HG03066 (cell line): ENCODE results near the gene ERBB4.

Source experiments
- ATAC-seq: cut with Tn5 transposase; IDR thresholded peaks from one replicate; pipeline ENCODE4 v1.9.1; 2021; ENCODE audit warnings: low read depth; ENCODE audit not compliant: unreplicated experiment

Gene ERBB4

DNA sequence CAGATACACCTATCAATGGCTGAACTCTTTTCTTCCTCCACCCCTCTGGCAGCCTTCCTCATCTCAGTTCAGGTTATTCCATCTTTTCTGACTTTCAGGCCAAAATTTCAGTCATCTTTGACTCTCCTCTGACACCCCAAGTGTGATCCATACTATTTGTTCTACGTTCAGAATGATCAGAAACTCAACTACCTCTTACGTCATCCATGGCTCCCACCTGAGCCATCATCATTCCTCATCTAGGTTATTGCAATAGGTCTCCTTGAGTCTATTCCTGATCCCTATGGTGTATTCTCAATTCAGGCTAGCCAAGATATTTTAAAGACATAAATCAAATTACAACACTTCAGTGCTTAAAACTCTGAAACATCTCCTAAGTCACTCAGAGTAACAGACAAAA lies 589.7 kb downstream of the ERBB4 start:
- ATAC-seq: no peak

- no peak for ATAC-seq
These were observed 591.6 kb downstream of the ERBB4 start for GRCh38 chr2:211946960-211947359.

DNA sequence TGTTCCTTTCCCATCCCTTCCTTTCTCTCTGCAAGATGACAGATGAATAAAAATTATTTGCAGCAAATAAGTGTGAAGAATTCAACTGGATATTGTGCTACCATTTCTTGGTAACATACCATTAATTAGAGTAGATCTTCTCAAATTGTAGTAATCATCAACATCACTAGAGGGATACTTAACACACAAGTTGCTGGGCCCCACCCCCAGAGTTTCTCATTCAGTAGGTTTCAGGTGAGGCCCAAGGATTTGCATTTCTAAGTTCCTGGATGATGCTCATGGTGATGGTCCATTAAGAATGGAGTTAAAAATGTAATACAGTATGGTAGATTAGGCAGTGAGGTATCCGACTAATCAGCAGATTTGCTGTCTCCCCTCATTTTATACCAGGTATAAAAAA lies 594.0 kb downstream of the ERBB4 start:
- no peak for ATAC-seq

DNA sequence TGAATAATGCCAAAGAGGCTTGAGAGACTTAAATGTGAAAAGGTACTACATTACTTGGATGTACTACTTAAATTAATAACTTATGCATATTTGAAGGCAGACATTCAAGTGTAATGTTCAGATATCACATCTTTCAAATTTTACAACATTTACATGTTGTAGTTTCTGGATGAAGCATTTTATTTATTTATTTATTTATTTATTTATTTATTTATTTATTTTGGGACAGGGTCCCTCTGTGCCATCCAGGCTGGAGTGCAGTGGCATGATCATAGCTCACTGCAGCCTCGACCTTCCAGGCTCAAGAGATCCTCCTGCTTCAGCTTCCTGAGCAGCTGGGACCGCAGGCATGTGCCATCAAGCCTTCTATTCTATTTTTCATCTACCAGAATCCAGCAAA lies 596.4 kb downstream of the ERBB4 start:
- ATAC-seq: no peak

DNA sequence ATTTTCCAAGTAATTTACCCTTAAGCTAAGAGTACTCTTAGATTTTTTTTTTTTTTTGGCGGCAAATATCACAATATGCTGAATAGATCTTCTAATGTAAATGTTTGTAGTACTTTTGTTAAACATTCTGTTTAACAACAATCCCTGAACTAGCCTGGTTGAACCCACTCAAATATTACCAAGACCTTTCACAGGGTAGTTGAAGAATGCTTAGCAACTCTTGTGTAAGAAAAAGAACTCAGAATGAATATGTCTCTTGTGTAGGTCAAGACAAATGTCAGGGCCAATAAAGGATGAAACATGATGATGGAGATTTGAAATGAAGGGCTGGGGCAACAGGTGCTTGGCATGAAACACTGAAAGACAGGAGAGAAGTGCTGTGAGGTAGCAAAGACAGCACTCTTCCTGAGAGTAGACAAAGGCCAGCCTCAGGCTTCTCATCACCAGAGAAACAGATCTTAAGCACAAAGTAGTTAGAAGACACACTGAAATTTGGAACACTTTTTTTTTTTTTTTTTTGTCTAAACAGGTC lies 597.3 kb downstream of the ERBB4 start:
- no peak for ATAC-seq

DNA sequence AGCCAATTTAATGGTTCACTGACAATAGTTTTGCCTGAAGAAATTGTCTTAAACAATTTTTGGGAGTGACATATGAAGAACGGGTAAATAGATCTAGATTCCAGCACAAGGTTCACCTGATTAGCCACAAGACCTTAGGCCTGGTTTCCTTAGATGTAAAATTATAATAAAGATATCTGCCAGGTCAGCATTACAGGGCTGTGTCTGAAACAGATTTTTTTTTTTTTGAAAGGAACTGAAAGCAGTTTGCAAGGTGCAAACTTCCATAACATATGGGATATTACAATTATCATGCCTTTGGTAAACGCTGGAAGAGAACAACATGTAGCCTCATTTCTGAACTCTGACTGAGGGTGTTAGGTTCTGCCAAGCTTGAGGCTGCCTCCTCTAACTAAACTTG lies 599.4 kb downstream of the ERBB4 start:
- no peak for ATAC-seq

- ATAC-seq: no peak
These were observed 603.8 kb downstream of the ERBB4 start for GRCh38 chr2:211934811-211935210.

DNA sequence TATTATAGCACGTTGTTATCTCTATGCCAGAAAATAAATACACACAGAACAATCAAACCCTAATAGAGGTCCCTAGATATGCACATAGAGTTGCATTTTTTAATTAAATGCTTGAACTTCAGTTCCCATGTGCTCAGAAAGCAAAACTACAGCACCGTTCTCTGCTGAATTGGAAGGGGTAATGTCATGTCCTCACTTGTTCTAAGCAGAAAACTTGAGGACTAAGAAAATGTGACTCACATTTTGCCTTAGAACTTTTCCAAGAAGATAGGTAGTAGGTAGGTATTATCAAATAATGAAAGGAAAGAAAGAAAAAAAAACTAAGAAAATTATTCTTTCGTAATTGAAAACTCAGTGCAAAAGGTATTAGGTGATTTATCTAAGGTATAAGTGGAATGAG lies 607.3 kb downstream of the ERBB4 start:
- ATAC-seq: no peak

- ATAC-seq: no peak
These were observed 608.3 kb downstream of the ERBB4 start for GRCh38 chr2:211930331-211930730.

GRCh38 chr2:211928201-211928600 lies 610.4 kb downstream of the ERBB4 start:
- no peak for ATAC-seq

DNA sequence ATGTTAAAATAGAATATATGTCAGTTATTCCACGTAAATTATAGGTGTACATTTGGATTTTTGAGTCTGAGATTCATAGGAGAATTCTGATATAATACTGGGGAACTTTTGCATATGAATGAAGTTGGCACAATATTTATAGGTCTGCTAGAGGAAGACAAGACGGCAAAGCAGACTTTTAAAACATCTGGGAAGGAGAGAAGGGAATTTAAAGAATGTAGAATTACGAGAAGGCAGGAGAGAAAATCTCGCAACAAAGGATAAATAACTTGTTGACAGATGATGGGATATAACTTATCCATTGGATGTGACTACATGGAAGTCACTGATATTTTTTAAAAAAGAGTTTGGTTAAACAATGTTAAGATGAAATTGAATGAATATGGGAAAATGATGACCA lies 615.6 kb downstream of the ERBB4 start:
- no peak for ATAC-seq

- ATAC-seq: no peak
These were observed 634.6 kb downstream of the ERBB4 start for GRCh38 chr2:211903961-211904360.

- ATAC-seq: no peak
These were observed 637.3 kb downstream of the ERBB4 start for GRCh38 chr2:211901226-211901846.

- no peak for ATAC-seq
These were observed 638.1 kb downstream of the ERBB4 start for GRCh38 chr2:211900518-211900917.

GRCh38 chr2:211900000-211900399 lies 638.6 kb downstream of the ERBB4 start:
- ATAC-seq: no peak

DNA sequence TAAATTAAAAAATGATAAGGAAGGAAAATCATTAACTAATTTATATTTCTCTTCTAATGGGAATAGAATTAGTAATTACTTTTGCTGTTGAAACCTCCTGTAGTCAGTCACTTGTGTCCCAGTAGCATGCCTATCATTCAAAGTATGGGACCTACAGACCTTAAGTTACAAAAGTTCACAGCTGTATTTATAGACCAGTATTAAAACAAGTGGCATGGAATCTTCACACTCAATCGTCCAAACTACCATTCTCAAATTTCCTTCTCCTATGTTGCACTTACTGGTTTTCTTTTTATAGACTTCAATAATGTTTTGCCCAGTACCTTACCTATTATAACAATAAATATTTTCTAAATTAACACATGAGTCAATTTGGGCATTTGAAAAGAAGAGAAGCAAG lies 639.9 kb downstream of the ERBB4 start:
- ATAC-seq: no peak

GRCh38 chr2:211881449-211881848 lies 657.2 kb downstream of the ERBB4 start:
- no peak for ATAC-seq

DNA sequence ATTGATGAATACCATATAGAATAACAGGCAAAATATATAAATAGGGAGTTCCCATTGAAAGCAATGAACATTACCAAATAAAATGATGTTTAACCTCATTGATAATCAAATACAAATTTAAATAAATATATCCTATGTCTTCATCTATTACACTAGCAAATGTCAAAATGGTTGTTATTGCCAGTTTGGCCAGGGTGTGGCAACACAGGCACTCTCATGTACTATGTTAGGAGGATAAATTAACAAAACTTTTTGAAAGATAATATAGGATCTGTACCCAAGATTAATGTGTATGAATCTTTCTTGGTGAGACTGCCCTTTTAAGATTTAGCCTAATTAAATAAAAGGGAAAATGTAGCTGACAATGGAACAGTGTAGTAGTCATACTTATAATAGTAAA lies 659.3 kb downstream of the ERBB4 start:
- no peak for ATAC-seq

DNA sequence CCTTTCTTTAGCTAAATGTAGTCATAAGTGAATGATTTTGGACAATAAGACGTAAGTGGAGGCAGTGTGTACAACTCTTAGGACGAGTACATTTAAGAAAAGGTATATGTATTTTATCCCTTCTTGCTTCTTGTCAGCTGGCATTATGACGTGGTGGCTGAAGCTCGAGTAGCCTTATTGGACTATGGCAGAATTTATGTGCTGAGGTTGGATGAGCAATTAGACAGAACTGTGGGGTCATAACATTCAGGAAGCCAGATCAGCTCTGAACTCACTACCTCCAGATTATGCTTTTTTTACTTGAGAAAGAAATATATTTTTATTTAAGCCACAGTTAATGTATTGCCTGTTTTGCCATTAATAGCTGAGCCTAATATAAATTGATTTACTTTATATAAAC lies 661.5 kb downstream of the ERBB4 start:
- no peak for ATAC-seq

DNA sequence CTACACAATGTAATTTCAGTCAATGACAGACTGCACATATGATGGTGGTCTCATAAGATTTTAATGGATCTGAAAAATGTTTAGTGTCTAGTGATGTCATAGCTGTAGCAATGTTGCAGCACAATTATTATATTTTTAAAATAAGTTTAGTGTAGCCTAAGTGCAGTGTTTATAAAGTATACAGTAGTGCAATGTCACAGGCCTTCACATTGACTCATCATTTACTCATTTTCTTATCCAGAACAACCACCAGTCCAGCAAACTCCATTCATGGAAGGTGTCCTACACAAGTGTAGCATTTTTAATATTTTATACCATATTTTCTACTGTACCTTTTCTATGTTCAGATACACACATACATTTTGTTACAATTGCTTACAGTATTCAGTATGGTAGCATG lies 663.1 kb downstream of the ERBB4 start:
- no peak for ATAC-seq

GRCh38 chr2:211868996-211869533 lies 669.5 kb downstream of the ERBB4 start:
- no peak for ATAC-seq

GRCh38 chr2:211867845-211868451 lies 670.7 kb downstream of the ERBB4 start:
- ATAC-seq: peak; percentile 88
